Prostate gland (tissue), 2 donors: ENCODE measurements around the gene PCDHA1.

Experiments used
- POLR2A ChIP-seq: fragments of 450-650 bp; IDR thresholded peaks from one replicate; pipeline ENCODE4 v1.6.1; 2016; ENCODE audit warnings: antibody characterized with exemption, mild to moderate bottlenecking
- POLR2AphosphoS5 ChIP-seq: sonication (generic); formaldehyde crosslinking; IDR thresholded peaks from one replicate; pipeline ENCODE4 v1.6.1; 2017; ENCODE audit warnings: antibody characterized with exemption
- TF ChIP-seq, protein P1 (sequence below), 4 experiments: fragments of 200-600 bp in 2 of 4; fragments of 450-650 bp in 2 of 4; sonication (generic) in 2 of 4; IDR thresholded peaks; 1 replicate in 3 of 4; 2 replicates in 1 of 4; pipeline ENCODE4 v1.5.1; 2016 to 2019; ENCODE audit warnings: antibody characterized with exemption in 4 of 4, mild to moderate bottlenecking in 2 of 4, moderate library complexity in 2 of 4

- TF ChIP-seq, protein P1, sequence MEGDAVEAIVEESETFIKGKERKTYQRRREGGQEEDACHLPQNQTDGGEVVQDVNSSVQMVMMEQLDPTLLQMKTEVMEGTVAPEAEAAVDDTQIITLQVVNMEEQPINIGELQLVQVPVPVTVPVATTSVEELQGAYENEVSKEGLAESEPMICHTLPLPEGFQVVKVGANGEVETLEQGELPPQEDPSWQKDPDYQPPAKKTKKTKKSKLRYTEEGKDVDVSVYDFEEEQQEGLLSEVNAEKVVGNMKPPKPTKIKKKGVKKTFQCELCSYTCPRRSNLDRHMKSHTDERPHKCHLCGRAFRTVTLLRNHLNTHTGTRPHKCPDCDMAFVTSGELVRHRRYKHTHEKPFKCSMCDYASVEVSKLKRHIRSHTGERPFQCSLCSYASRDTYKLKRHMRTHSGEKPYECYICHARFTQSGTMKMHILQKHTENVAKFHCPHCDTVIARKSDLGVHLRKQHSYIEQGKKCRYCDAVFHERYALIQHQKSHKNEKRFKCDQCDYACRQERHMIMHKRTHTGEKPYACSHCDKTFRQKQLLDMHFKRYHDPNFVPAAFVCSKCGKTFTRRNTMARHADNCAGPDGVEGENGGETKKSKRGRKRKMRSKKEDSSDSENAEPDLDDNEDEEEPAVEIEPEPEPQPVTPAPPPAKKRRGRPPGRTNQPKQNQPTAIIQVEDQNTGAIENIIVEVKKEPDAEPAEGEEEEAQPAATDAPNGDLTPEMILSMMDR (IDR thresholded peaks at IDR 0.05), result no peak
- TF ChIP-seq POLR2AphosphoS5, result no peak
- no peak for TF ChIP-seq POLR2A
Measured at GRCh38 chr5:140877262-140877581, 91.3 kb downstream of the PCDHA1 start.
